ENCODE data around the gene PEPD. TPM values are rescaled to one million over a fixed set of nuclear protein-coding genes. Genes with fewer than 3 reads are reported as not detected.

The PEPD gene
- total RNA-seq, 1 experiment from 2014 or later = 74.5 TPM

- DNase-seq (ENCODE audit: low read depth) = no peak
Observed at GRCh38 chr19:33424181-33424580, 97.4 kb downstream of the PEPD start.

DNA sequence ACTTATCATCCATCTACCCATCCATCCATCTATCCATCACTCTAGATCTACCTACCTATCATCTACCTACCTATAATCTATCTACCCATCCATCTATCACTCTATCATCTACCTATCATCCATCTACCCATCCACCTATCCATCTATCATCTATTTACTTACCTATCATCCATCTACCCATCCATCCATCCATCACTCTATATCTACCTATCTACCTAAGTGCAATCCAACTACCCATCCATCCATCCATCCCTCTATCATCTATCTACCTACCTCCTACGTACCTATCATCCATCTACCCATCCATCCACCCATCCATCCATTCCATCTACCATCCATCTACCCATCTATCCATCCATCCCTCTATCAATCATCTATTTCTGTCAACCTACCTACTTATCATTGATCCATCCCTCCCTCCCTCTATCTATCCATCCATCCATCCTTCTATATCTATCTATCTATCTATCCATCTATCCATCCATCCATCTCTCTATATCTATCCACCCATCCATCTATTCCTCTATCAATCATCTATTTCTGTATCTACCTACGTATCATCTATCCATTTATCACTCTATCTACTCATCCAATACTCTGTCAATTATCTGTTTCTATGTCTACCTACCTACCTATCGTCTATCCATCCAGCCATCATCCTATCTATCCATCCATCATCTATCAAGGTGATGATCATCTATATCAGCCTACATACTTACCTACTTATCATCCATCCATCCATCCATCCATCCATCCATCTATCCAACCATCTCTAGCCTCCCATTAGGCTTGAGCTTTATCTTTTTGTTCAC lies 99.0 kb downstream of the PEPD start:
- DNase-seq (ENCODE audit: low read depth) = no peak

GRCh38 chr19:33421368-33421767 lies 100.2 kb downstream of the PEPD start:
- DNase-seq (ENCODE audit: low read depth) = no peak

DNA sequence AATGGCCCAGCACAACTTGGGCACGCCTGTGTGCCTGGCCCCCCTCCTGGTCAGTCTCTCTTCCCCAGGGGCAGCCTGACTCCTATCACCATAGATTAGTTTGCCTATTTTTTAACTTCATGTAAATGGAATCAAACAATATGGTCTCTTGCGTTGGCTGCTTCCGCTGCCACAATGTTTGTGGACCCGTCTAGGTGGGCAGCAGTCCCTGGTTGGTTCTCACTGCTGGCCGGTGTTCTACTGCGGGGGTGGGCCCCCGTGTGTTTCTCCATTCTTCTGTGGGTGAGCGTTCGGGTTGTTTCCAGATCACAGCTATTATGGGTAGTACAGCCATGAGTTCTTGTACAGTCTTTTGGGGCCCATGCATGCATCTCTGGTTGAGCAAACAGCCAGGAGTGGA lies 100.8 kb downstream of the PEPD start:
- DNase-seq (ENCODE audit: low read depth) = no peak

DNA sequence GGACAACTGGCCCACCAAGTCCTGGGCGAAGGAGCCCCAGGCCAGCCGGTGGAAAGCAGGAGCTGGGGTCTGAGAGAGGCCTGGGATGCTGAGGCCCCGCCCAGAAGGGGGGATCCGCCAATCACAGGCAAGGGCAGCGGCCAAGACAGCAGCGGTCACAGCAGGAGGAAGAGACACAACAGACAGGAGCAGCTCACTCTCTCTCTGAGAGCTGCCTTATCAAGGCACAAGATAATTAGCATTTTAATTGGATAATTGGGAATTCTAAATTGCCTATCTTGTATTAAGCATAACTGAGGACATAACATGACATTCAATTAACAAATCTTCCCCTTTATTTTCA lies 101.8 kb downstream of the PEPD start:
- DNase-seq (ENCODE audit: low read depth) = no peak

DNA sequence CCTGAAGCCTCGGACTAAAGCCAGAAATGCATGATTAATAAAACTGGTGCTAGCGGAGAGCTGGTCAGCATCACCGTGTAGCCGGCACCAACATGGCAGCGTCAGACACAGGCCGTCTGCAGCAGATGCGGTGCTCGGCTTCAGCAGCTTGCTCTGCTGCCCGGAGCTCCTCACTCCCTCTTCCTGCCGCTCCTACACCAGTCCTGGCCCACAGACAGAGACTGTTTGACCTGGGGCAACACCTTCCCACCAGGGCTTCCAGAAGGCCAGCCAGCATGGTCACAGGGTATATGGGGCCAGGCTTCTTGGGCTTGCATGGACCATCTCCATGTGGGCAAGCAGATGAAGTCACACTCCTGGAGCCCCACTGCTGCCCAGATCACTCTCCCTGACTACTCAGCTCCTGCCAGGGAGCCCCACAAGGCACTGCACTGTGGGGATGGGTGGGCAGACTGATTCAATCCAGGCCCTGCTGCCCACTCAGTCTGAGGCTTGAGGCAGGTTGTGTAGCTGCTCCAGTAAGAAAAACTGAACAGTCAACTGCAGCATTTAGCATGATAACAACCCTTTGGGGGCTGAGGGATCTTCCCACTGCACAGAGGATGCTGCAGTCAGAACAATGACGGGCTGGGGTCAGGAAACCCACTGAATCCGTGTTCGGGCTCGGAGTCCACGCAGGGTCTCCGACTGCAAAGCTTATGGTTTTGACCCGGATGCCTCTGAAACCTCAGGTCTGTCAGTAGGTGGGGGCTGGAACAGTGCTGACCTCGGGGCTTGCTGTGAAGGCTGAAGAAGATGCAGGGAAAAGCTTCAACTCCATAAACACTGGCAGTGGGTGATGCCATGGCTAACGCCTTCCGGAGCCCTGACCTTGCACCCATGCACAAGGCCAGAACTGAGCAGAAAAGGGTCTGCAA lies 102.5 kb downstream of the PEPD start:
- no peak for DNase-seq (ENCODE audit: low read depth)

DNA sequence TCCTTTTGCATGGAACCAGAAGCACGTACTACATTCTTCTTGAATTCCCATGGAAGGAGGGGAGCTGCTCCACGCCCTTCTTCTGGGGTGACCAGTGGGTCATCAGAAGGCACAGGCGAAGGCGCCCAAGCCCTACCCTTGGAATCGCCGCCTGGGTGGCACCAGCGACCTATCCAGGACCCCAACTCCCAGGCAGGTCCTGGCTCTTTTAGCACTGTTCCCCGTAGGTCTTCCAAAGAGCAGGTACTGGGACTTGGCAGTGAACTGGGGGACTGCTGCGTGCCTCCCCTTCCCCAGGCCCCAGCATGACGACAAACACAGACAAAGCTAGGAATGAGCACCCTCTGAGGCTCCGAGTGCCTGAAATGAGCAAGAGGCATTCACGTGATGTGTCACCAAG lies 103.1 kb downstream of the PEPD start:
- no peak for DNase-seq (ENCODE audit: low read depth)

DNA sequence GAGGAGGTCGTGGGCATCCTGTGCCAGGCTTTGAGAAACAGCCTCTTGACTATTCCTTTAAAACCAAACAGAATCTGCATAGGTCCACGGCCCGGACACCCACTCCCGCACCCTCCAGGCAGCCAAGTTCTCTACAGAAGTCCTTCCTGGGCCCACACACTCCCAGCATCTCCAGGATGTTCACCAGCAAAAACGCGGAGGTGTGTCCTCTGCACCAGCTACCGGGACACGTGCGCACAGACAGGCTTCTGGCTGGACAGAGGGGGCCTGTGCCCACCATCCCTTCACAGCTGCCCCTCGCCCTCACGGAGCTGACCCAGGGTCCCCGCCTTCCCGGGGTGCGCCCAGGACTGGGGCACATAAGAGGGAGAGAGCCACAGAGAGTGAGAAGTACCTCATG lies 103.8 kb downstream of the PEPD start:
- DNase-seq (ENCODE audit: low read depth) = no peak

DNA sequence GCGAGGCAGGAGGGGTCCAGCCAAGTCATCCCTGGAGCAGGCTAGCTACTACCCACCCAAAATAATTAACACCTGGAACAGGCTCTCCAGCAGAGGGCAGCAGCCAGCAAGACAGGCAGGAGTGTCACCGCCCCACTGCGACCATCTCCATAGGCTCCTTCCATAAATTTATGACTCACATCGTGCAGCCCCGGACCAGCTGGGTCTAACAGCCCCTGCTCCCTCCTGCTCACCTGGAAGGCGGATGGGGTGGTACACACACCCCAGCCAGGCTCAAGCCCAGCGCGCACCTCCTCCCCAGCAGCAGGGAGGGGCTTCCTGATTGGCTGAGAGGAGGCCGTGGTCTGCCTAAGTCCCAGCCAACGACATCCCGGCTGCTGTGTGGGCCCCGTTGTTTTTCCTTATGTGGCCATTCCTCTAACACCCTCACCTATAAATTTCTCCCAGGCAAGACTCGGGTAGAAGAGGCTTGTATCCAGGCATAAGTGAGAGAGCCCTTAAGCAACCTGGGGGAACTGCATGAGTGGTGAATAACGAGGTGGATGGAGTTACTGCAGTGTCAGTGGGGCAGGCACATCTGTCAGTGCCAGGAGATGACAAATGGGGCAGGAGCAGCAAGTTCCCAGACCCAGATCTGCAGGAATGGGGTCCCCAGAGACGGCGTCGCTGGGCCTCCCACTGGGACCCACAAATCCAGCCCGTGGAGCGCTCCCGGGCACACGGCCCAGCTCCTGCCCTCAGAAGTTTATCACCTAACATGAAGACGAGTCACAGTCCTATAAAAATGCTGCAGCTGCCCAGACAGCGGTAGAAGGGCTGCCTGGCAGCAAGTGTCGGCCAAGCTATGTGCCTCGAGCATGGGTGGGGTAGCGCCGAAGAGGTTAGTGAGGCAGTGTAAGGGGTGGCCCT lies 105.0 kb downstream of the PEPD start:
- DNase-seq (ENCODE audit: low read depth) = no peak

DNA sequence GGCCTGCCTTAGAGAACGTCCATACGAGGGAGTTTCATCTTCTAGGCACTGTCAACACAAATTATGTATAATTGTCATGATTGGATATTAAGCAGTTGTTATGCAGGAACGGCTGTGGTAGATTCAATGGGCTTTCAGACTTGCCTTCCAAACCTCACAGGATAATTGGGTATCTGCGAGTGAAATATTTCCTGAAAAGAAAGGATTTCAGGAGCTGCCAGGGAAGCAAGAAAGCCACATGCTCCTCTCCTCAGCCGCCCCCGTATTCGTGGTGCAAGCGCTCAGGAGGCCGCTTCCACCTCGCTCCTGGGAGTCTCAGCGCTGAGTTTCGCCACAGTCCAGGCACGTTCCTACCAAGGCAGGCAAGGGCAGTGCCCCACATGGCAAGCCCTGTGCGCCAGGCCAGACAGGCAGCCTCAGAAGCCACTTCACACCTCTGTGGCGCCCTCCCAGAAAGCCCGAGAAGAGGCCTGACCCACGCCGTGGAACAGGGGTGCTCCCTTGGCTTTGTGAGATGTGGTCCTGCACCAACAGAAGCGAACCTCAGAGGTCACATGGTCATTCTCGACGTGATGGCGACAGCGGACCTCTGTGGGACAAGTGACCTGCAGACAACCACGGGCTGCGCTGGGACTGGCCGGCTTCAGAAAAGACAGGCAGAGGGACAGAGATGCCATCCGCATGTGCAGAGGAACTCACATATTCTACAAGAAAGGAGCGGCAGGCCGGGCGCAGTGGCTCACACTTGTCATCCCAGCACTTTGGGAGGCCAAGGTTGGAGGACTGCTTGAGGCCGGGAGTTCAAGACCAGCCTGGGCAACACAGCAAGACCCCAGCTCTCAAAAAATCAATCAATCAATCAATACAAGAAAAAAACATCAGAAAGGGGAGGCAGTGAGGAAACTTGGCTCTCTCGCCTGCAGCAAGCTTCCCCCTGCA lies 106.7 kb downstream of the PEPD start:
- no peak for DNase-seq (ENCODE audit: low read depth)

- no peak for DNase-seq (ENCODE audit: low read depth)
Observed at GRCh38 chr19:33413868-33414666, 107.5 kb downstream of the PEPD start.

- DNase-seq (ENCODE audit: low read depth) = no peak
Observed at GRCh38 chr19:33413426-33413725, 108.2 kb downstream of the PEPD start.

DNA sequence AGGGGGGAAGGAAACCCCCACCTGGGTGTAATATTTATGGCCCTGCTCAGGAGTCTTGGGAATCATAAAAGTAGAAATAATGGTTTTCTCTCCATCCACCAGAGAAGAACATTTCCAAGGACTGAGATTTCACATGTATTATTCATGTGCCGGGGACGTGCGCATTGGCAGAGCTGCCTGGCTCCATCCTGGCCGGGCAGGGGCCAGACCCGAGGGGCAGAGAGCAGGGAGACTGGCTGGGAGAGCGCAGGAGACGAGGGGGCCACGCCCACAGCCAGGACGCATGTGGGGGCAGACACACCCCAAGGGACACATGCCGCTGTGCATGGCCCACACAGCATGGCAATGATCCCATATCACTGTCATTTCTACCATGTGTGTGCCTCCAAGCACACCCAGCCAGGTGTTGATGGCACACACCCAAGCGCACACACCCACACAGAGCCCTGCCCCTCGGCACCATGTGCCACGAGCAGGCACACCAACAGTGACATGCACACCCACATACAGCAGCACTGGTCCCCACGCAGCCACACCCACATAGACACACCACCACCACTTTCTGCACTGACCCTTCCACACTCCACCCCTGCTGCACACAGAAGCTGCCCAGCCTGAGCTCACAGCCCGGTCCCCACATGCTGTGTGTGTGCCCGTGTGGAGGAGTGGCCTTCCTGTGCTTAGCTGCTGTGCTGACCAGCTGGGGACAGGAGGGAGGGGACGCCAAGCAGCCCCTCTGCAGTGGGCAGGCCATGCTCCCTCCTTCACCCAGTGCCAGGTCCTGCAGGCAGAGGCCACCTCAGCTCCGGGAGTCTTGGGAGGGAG lies 108.8 kb downstream of the PEPD start:
- DNase-seq (ENCODE audit: low read depth) = no peak

GRCh38 chr19:33411621-33412180 lies 109.9 kb downstream of the PEPD start:
- DNase-seq (ENCODE audit: low read depth) = no peak

DNA sequence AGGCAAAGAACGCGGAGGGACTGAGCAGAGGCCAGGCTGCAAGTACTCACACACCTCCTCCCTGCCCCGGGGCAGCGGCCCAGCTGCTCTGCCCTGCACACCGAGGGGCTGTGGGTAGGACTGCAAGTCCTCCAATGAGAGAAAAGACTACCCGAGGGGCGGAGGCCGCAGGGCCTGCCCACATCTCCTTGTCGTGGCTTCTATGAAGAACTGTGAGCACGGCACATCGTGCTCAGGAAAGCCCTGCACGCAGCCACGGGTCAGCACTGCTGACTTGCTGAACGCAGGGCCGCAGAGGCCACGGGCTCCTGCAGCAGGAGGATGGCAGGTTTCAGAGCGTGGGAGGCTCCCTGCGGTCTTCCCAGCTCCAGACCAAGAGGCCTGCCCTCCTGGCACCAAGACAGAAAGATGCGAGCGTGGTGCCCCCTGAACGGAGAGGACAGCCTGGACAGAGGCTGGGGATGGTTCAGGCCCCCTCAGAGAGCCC lies 110.6 kb downstream of the PEPD start:
- DNase-seq (ENCODE audit: low read depth) = no peak

DNA sequence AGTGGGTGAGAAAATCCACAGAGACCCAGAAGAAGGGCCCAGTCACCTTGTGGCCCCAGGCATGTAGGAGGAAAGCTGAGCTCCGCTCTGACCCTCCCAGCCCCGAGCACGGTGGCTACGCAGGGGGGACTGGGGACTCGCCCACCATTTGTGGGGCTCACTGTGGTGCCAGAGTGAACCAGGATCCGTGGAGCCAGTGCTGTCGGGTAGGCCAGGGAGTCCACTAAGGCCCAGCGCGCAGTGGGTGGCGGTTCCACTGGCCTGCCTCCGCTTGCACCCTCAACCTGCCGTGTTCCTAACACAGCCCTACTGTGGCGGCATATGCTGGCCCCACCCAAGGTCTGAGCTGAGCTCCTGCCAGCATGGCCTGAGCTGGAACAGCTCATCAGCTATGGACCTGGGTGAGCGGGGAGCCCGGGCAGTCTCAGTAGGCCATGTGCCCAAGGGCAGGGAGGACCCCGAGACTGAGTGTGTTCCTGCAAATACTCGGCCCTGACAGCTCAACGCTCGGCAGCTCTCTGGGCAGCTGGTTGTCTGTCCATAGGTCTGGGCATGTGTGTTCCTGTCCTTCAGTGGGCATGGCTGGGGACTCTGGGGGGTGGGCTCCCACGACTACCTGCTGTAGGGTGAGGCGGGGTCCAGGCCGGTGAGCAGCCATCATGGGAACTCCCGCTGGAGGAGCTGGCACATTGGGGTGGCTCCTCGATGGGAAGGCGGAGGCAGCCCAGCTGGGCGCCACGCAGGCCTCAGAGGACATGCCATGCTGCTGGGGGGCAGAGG lies 111.5 kb downstream of the PEPD start:
- no peak for DNase-seq (ENCODE audit: low read depth)

DNA sequence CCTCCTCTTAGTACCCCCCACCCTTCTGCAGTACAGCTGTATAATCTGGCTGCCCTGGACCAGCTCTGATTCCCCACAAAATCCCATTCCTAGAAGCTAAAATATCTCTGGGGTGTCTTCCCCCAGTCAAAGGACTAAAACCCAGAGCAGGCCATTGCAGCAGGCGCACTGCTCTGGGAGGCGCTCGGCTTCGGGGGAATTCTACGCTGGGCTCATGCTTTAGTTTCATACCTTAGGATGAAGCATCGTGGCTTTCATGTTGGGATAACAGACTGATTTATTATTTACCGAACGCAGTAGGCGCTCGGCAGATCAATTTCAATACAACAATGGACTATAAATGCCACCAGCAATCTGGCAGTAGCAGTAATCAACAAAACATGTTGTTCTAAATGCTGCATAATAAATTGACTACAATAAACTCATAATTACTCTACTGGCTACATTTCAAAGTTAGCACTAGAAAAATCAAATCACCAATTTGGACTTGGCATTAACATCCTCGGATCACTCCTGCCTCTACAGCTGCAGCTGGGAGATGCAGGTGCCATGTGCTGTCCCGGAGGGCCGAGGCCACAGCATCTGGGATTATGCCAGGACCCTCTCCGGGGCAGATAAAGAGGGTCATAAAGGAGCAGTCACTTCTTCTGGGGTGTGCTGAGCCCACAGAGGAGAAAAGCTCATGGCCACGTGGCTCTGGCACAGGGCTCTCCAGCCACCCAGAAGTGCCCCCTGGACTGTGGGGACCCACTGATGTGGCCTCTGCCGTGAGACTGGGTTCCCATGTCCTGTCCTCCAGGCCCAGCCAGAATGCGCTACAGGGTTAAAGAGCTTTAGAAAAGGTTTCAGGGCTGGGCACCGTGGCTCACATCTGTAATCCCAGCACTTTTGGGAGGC lies 112.8 kb downstream of the PEPD start:
- DNase-seq (ENCODE audit: low read depth) = no peak
